Pulmonary artery endothelial cell (primary cell): Measurements from ENCODE around the gene SHANK2. TPM values are rescaled to one million over a fixed set of nuclear protein-coding genes. Genes with fewer than 3 reads are reported as not detected.

Experiments used
- DNase-seq: peaks from one replicate; pipeline ENCODE4 v3.0.0-alpha.2; 2011; ENCODE audit warnings: low read depth, low spot score
- total RNA-seq: library from RNA; depleted of rRNA; stranded (reverse); fragments of >200 nt; gene quantifications from 2 replicates; pipeline ENCODE4 v1.2.3, GENCODE V29; 2014

Gene SHANK2
- under 0.01 TPM in 1 of 2 replicates, not detected in the other for total RNA-seq

- no peak for DNase-seq
Measured at GRCh38 chr11:71252269-71252769, at the start of gene SHANK2. TSS of gene SHANK2 (minus strand) at chr11:71252577. CDS start at chr11:71147326, 105,251 bp downstream.

GRCh38 chr11:71301858-71302533, 49.6 kb upstream of the SHANK2 start:
- DNase-seq: no peak

- DNase-seq: no peak
Measured at GRCh38 chr11:71301046-71301857, 48.9 kb upstream of the SHANK2 start.

GRCh38 chr11:71300187-71300586, 47.8 kb upstream of the SHANK2 start:
- no peak for DNase-seq

GRCh38 chr11:71298761-71299181, 46.4 kb upstream of the SHANK2 start:
- no peak for DNase-seq

GRCh38 chr11:71298016-71298550, 45.7 kb upstream of the SHANK2 start:
- no peak for DNase-seq

- DNase-seq: no peak
Measured at GRCh38 chr11:71294846-71295600, 42.6 kb upstream of the SHANK2 start.

- DNase-seq: no peak
Measured at GRCh38 chr11:71293961-71294782, 41.8 kb upstream of the SHANK2 start.

GRCh38 chr11:71286701-71287643, 34.6 kb upstream of the SHANK2 start:
- DNase-seq: no peak

GRCh38 chr11:71285111-71285510, 32.7 kb upstream of the SHANK2 start:
- no peak for DNase-seq

- DNase-seq: no peak
Measured at GRCh38 chr11:71284525-71285092, 32.2 kb upstream of the SHANK2 start.

- no peak for DNase-seq
Measured at GRCh38 chr11:71283971-71284441, 31.6 kb upstream of the SHANK2 start.

GRCh38 chr11:71282581-71283351, 30.4 kb upstream of the SHANK2 start:
- DNase-seq: no peak

GRCh38 chr11:71281831-71282230, 29.5 kb upstream of the SHANK2 start:
- DNase-seq: no peak

- DNase-seq: no peak
Measured at GRCh38 chr11:71281204-71281603, 28.8 kb upstream of the SHANK2 start.

GRCh38 chr11:71279916-71280645, 27.7 kb upstream of the SHANK2 start:
- DNase-seq: no peak

- no peak for DNase-seq
Measured at GRCh38 chr11:71272161-71272560, 19.8 kb upstream of the SHANK2 start.
